HPDE6-E6E7 (cell line): ENCODE data around the gene RDH5.
A peak's percentile ranks its signal among the peaks of the same experiment; 100 is the strongest.

Experiments used
- DNase-seq: peaks from one replicate; pipeline ENCODE4 v3.0.0; 2011; ENCODE audit warnings: missing footprints; ENCODE audit errors: extremely low spot score

RDH5 gene

DNA sequence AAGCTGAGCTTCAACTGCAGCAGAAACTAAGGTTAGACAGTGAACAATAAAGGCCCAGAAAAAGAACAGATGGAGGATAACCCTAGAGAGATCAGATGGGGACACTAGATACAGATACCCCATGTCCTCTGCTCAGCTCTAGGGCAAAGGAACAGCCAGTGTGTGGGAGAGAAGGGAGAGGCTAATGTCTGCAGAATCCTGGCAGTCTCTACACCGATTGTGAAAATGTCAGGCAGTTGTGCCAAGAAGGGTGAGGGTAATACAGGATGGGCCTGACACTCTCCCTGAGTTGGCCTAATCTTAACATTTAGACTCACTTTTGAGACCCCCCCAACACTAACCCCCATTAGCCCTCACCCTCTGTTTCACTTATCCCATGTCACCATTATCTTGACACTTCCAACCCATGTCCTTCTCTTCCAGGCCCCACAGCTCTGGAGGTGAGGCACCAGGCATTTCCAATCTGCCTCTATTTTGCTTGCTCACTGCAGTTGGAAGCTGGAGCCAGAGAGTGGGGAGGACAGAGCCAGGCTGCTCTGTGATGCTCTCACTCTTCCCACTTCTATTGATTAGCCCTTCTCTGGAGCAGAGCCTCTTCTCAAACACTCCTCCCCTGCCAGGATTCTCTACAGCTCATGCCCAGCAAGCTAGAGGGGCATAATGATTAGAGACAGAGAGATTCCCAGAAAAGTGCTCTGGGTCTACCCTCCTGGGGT, 7.3 kb upstream of the RDH5 start:
- no peak for DNase-seq

DNA sequence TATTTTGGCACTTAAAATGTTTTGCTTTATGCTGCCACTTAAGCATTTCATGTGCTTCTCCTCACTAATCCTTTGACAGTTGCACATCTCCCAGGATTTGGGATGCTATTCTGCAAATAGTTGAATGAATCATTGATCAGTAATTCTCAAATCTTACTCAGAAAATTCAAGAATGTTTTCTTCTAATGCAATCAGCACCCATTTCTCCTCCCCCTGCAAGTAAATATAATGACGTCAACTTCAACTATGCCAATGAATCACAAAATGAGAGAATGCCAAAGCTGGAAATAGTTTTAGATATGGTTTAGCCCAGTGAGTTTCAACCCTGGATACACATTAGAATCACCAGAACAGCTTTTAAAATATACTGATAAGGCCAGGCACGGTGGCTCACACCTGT, 6.5 kb upstream of the RDH5 start:
- no peak for DNase-seq

DNA sequence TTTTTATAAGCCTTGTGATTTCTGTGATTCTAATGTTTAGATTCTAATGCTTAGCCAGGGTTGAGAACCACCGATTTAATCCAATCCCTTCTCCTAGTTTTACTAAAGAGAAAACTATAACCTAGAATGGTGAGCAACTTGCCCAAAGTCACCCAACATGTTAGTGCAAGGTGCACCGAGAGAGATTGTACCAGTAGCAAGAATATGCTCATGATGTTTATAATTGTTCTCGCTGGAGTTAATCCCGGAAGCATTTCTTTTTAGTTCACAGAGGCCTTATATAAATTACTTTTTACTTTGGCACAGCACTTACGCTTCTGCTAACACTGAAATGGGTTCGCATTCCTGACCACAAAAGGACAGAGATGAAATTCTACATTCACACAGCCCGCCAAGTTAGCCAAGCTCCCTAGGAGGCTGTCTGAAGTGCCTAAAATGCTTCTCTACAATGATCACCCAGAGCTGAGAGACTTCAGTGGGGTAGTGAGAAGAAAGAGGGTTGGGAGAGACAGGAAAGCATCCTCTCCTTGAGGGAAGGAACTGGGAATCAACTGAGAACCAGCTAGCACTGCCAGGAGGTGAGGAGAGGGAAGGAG, 4.9 kb upstream of the RDH5 start:
- no peak for DNase-seq

DNA sequence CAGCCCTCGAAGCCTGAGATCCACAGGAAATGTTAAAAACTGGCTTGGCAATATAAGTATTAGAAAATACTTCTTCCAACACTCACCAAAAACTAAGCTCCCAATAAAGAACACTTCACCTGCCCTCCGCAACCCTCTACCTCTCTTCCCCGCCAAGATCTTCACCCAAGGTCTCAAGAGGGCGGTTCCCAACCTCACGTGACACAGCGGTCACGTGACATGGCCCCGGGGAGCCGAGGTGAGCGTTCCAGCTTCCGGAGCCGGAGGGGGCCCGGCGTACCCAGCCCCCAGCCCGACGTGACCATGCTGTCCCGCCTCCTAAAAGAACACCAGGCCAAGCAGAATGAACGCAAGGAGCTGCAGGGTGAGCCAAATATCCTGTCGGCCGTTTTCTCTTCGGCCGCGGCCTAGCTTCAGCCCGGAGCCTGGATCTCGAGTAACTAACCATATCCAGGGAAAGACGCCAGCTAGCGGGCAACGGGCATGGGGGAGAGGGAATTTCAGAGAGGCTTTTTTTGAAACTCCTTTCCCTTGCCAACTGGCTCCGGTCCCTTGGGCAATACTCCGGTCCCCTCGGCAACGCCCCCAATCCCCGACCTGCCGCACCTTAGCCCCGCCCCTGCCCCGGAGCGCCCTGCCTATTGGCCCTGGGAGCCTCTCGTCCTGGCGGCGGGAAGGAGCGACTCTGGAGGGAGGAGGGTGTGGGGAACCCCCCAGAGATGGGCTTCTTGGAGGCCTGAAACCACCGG, 4.2 kb upstream of the RDH5 start, which contains the start of gene BLOC1S1:
Gene BLOC1S1 (plus strand): TSS at position 214 of the 749 bp plus-strand sequence. CDS start 6 bp downstream, at position 220.
- DNase-seq, result peak; percentile 93

DNA sequence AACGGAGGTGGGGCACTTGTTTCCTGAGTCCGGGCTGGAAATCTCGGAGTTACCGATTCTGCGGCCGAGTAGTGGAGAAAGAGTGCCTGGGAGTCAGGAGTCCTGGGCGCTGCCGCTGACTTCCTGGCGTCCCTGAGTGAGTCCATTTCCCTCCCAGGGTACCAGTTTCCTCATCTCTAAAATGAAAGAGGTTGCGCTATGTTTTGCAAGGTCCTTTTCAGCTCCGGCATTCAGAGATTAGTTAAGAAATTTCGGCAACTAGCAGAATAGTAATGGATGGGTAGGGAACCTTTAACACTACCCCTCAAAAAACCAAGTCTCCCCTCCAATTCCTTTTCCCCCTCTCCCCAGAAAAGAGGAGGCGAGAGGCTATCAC, 3.6 kb upstream of the RDH5 start:
- DNase-seq, result no peak

DNA sequence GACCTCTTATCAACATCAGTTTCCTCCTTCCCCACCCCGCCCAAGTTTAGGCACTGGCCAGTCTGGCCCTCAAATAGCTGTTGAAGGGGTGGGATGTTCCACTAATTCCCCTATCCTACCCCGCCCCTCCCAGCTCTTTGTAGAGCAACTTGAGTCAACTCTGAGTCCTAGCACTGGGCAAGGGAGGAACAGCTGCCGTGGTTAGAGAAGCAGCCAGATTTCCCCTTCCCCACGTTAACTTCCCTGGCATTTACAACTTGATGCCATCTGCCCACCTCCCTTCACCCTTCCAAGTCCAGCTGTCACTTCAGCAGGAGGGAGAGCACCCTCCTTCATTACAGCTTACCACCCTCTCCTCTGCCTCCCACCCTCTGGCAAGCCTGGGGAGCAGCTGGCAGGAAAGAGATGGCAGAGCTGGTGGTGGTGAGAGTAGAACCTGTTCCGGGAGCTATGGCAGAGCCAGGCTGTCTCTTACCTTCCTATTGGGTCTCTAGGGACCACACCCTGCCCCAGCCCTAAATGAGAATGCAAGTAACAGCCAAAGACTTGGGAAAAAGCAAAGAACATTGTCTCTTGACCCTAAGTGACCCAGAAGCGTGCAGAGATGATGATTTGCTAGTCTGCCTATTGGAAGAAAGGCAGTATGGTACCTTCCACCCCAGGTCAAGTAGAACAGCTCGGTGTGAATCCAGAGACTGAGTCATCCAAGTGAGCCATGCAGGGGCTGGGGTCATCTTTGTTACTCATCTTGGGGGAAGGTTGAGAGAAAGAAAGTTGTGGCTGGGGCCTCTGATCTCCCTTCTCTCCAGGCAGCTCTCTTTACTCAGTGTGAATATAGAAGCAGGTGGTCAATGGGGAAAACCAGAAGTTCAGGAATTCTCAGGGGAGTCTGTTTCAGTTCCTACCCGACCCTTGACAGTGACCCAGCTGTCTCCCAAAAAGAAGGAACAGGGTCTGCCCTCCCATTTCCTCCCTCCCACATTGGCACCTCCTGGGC, 2.9 kb upstream of the RDH5 start:
- DNase-seq, result peak; percentile 70

DNA sequence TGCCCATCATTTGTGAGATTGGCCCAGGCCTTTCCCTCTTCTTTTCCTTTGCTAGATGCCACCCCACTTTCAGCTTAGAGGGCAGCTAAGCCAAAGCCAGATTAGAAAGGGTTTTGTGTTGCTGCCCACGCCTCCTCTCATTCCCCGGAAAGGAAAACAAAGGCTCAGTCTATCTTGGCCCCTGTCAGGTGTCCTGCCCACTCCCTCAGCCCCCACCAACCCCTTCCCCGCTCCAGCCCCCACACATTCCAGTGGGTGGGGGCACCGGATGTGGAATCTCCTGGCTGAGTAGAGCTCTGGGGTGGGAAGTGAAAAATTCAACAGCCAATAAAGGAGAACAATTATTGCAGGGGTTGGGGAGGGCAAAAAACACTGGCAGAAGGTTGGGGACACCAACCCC, 2.2 kb upstream of the RDH5 start:
- DNase-seq, result no peak

DNA sequence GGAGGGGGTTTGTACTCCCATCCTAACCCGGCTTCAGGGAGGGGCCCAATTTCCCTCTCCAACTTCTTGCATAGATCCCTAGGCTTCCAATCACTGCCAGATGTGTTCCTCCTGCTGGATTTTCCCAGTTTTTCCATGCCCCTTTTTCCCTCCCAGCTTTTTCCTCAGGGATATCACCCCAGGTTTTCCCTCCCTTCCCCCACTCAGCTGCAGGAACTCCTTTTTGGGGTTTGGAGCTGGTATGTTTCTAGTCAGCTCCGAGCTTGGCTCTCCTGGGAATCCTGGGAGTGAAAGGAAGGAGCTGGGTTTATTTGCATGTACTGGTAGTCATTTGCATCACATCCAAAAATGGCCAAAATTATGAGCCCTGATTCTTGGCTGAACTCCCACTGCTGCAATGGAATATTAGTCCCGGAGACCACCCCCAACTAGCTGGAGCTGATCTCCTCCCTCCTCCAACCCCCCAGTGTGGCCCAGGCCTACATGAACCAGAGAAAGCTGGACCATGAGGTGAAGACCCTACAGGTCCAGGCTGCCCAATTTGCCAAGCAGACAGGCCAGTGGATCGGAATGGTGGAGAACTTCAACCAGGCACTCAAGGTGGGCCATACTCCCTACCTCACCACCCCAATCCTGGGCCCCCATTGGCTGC, 1.4 kb upstream of the RDH5 start:
- DNase-seq, result no peak

DNA sequence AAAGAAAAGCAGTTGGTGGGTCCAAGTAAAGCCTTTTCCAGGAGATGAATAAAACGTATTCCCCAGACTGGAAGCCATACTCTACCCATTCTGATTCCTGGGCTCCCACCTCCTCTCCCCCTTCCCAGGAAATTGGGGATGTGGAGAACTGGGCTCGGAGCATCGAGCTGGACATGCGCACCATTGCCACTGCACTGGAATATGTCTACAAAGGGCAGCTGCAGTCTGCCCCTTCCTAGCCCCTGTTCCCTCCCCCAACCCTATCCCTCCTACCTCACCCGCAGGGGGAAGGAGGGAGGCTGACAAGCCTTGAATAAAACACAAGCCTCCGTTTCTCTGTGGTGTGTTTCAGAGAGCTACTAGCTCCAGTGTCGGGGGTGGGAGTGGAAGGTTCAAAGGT, 822 bp upstream of the RDH5 start:
- no peak for DNase-seq

DNA sequence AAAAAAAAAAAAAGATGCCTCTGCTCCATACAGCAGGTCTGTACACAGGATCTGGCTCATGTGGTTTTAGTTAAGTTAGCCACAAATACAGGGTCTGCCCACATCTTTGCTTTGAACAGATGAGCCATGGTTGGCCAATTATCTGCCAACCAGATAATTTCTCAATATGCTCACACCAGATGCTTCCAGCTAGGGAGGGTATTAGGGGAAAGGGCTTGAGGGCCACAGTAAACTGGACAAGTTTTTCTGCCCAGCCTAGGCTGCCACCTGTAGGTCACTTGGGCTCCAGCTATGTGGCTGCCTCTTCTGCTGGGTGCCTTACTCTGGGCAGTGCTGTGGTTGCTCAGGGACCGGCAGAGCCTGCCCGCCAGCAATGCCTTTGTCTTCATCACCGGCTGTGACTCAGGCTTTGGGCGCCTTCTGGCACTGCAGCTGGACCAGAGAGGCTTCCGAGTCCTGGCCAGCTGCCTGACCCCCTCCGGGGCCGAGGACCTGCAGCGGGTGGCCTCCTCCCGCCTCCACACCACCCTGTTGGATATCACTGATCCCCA, 776 bp downstream of the RDH5 start:
- peak; percentile 65 for DNase-seq

DNA sequence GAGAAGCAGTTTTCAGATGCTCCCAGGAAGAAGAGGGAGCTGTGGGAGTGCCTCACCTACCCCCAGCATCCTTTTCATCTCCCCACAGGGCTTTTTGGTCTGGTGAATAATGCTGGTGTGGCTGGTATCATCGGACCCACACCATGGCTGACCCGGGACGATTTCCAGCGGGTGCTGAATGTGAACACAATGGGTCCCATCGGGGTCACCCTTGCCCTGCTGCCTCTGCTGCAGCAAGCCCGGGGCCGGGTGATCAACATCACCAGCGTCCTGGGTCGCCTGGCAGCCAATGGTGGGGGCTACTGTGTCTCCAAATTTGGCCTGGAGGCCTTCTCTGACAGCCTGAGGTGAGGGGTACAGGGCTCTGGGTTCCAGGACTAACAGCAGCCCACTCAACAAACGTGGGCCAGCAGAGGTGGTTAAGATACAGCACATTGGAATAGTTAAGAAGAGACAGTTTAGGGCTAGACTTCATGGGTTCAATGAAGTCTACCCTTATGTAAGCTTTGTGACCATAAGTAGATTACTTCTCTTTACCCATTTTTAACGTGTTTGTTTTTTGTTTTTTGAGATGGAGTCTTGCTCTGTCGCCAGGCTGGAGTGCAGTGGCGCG, 1.5 kb downstream of the RDH5 start:
- no peak for DNase-seq

DNA sequence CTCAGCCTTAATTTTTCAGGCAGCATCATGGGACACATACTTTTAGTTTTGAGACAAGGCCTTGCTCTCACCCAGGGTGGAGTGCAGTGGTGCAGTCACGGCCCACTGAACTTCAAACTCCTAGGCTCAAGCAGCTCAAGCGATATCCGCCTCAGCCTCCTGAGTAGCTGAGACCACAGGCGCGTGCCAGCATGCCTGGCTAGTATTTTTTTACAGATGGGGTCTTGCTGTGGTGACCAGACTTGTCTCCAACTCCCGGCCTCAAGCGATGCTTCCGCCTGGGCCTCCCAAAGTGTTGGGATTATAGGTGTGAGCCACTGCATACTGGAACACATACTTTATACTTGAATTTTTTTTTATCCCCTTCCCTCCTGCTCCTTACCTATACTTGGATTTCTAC, 2.8 kb downstream of the RDH5 start:
- DNase-seq, result no peak

DNA sequence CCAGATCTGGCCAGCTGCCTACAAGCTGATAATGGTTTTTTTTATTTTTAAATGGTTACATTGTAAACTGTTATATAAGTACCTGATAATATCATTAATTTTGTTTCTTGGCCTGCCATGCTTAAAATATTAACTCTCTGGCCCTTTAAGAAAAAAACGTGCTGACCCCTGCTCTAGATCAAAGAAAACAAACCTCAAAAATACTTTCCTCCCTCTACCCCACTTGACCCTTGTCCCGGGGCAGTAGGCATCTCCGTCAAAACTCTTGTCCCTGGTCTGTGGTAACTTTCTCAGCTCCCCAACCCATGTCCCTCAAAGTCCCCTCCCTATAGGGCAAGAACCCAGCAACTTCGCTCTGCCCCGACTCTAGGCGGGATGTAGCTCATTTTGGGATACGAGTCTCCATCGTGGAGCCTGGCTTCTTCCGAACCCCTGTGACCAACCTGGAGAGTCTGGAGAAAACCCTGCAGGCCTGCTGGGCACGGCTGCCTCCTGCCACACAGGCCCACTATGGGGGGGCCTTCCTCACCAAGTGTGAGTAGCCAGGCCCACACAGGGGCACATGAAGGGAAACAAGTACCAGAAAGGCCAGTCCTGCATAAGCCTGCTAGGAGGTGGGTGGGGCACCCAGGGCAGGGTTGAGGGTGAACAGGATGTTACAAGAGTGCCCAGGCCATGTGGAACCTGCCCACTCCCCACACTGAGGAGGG, 3.5 kb downstream of the RDH5 start:
- no peak for DNase-seq

DNA sequence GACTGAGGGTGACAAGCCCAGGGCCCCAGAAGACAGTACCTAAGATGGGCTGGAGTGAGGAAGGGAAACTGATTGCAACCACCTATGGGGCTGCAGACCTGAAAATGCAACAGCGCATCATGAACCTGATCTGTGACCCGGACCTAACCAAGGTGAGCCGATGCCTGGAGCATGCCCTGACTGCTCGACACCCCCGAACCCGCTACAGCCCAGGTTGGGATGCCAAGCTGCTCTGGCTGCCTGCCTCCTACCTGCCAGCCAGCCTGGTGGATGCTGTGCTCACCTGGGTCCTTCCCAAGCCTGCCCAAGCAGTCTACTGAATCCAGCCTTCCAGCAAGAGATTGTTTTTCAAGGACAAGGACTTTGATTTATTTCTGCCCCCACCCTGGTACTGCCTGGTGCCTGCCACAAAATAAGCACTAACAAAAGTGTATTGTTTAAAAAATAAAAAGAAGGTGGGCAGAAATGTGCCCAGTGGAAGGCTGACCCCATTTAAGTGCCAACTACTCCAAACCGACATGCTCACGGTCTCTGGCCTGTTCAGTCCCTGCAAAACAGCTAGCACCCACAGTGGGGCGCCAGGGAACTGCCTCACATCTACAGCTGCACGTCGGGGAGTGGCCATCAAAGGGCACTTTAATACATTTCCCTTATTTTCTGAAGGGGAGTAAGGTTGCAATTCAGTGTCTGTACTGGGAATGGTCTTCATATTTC, 4.2 kb downstream of the RDH5 start:
- DNase-seq, result no peak

DNA sequence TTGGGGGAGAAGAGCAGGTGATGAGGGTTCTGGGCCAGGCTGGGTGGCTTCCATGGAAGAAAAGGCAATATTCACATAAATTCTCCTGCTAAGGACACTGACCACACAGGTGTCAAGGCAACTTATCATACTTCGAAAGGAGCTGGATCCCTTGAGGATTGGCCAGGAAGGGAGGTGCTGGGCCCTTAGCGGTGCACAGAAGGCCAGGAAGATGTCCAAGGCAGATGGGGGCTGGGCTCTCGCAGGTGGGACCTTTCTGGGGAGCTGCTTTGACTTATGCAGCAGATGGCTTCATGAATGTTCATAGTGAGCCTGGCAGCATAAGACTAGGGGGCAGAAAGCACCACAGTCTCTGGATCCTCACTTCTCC, 4.7 kb downstream of the RDH5 start:
- DNase-seq, result no peak

DNA sequence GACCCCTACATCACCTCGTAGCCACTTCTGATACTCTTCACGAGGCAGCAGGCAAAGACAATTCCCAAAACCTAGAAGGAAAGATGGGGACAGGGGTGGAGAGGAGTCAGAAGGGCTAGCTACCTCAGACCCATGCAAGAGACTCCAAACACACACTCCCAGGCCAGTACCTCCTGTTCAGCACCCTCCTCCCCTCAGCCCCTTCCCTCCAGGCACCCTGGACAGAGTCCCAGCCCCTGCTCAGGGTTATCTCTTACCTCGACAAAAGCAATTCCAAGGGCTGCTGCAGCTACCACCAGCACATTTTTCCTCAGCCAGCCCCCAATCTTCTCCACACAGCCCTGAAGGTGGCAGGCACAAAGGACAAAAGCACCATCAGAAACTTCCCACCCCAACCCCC, 5.4 kb downstream of the RDH5 start:
- DNase-seq, result no peak

DNA sequence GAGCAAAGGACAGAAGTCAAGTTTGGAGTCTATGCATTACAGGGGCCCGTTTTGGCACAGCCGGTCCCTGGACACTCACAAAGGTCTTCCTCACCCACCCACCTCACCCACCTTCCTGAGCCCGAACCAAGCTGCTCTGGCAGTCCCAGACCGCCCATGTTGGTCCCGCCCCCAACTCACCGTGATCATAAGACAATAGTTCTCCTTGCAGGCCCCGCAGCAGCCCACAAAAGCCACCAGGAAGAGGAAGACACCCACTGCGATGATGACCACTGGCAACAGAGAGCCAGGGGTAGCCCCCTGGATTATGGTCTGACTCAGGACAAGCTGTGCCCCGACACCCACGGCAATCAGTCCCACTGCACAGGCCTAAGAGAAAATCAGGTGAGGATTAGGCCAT, 6.8 kb downstream of the RDH5 start:
- no peak for DNase-seq

DNA sequence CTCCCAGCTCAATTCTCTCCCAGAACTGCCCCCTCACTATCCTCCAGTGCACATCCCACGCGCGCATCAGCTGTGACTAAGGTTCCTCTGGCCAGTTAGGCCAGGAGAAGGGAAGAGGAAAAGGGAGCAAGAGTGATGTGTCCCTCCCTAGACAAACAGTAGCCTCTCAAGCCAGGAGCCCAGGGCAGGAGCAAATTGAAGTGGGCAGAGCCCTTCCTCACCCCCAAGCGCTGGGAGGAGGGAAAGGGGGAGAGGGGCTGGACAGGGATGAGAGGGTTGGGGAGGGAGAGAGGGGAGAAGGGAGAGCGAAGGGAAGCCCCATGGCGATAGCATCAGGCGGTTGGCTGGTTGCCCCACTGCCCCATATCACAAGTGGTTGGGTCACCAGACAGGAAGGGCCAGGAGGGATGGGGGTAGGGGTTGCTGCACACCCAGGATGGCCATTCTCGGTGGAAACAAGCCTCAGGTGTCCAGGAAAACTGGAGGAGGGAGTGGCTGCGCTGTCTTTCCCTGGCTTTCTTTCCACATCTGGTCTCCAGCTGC, 7.5 kb downstream of the RDH5 start:
- no peak for DNase-seq
